ENCODE results near the gene TRPV4.

Gene TRPV4

DNA sequence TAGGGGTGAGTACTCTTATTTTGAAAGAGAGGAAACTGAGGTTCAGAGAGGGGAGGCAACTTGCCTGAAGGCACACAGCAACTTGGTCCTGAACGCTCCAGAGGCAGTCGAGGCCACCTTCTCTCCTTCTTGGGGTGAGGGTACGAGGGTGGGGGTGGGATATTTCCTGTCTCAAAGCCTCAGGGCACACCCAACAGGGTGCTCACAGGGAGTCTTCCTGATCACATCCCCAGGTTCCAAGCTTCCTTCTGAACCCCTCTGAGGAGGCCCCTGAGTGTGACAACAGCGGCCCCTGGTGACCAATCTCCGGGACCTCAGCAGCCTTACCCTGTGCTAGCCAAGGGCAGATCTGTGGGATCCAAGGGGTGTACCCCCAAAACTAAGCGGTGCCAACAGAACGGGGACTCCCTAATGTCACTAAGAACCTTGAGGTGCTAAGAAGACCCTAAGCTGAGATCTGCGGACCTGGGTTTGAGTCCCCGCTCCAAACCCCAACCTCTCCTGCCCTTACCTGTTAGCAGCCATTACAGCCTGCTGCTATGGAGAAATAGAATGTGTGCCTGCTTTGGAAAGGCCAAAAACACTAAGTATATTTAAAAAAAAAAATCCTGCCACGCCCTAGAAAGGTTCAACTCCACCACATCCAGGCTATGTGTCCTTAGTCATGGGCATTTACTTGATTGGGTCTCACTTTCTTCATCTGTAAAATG is 57.9 kb downstream of the TRPV4 start:
- peak; percentile 63 for DNase-seq

DNA sequence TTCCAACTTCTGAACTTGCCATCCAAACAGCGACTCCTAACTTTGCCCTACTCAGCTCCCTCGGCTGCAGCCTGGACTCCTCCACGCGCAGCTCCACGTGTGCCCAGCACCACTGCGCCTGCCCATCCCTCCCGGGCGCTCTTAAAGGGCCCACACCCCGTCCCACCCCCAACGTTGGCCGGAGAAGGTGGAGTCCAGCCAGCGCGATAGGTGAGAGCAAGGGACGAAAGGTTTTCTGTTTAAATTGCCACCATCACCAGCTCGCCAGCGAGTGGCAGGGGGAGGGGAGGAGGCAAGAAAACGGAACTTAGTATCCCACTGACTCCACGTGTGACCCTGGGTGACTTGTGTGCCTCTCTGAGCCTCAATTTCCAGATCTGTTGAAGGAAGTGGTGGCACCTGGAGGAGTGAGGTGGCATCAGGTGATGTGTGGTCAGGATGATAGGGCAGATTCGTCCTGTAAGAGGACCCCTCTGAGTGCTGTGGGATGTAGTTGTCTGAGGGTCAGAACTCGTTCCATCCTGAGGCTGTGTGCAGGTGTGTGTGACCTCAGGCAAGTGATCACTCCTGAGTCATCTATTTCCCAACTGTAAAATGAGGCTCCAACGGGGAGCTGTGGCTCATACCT is 59.7 kb downstream of the TRPV4 start:
- no peak for DNase-seq

DNA sequence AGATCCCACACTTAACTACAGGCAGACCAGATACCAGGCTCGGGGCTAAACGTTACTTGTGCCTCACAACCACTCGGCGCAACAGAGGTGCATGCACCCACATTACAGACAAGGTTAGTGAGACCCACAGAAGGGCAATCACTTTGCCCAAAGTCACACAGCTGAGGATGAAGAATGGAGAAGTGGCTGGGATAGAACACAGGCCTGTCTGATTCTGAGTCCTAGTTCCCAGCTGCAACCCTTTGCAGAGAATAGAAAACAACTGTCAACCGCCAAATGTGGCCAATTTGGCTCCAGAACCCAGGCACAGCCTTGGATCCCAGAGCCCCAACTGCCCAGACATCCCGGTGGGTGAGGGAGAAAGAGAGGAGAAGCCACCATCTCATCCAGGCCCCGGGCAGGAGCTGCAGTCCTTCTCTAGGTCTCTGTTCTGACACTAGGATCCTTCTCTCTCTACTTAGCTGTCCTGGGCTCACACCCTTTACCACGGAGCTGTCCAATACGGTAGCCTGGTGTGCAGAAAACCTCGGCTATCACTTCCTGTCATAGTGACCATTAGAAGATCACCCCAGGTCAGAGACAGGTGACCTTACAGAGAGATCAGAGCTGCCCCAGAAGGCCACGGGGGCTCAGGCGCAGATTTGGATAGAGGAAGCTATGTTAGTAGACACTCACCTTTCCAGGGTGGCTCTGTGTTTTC is 60.4 kb downstream of the TRPV4 start:
- no peak for DNase-seq

DNA sequence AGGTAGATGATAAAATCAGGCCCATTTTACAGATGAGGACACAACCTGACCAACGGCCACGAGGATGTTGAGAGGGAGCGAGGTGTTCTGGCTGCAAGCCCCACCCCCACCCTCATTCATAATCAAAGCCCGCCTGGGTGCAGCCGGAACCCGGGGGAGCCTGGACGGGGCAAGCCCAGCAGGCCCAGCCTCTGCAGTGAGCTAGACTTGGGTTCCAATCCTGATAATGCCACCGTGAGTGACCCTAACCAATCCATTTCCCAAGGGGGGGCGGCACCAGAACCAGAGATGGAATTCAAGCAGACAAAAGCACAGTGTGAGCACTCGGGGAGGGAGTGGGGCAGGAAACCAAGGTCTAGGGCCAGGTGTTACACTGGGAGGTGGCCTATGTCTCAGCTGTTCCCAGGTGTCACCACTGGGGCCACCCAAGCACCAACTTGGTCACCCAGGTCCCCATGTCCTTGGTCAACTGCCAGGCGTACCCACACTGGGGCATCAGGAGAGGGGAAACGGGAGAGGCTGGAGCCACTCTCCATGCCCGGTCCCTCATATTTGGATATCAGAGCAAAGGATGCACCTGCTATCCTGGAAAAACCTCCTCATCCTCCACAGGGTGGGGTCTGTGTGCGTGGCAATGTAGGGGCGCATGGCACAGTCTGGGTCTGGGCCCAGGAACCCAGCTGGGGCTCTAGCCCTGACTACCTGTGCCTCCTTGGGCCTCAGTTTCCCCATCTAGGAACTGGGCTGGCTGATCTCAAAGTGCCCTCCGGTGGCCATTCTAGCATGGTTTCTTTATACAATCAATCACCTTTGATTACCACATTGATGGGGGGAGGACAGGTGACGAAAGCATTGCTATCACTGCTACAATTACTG is 61.2 kb downstream of the TRPV4 start:
- DNase-seq = no peak

DNA sequence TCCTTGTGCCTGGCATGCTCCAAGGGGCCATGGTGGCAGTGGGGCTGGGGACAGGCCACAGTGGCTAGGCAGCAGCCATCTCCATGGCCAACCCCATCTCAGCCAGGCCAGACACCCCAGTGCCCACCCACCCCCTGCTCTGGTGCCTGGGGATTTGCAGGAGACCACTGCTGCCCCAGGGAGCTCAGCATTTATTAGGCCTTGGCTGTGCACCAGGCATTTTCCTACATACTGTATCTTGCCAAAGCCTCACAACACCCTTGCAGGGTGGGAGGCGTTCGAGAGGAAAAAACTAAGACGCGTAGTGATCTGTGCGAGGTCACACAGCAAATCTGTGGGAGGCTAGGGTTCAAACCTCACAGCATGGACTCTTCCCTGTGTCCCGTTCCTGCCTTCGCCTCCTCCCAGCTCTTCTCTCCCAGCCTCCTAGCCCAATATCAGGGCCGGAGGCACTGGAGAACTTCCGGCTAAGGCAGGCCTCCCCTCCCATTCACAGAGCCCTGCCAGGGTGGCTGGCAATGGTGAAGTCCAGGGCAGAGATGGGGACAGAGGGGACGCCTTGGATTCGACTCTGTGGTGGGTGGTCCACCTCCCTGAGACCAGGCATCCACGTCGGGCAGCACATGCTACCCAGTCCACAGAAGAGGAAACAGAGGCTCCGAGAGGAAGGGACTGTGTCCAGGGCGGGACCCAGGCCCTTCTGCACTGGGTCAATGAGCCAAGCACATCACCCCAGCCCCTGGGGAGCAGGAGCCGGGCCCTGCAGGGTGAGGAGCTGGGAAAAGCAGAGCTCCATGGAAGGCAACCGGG is 62.1 kb downstream of the TRPV4 start:
- no peak for DNase-seq

DNA sequence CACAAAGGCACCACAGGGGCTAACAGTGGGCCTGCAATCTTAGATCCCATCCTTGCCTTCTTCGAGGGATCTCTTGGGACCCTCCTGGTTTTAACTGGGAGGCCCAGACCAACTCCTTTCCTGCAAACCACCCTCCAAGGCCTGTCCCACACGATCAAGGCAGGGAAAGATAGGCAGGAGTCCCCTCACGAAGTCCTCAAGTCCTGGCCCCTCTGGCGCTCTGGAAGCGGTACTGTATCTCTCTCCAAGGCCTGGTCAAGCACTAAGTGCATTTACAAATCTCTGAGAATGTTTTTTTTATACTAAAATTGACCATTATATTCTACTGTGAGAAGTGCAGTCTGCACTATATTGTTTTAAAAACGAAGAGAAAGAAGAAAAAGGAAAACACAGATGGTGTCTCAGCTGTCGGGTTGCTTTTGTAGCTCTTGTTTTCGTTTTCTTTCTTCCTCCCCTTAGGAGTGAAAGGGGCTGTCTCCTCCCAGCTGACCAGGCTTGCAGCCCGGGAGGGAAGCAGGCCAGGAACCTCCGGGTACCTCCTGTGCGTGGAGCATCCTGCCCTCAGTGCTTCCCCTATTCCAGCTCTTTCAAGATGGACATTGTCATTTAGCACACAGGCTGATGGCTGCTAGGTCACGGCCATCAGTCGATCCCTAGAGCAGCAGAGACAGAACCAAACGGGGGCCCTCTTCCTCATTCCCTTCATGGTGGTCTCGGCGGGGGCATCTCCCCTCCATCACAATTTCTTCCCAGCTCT is 62.9 kb downstream of the TRPV4 start:
- DNase-seq = no peak

DNA sequence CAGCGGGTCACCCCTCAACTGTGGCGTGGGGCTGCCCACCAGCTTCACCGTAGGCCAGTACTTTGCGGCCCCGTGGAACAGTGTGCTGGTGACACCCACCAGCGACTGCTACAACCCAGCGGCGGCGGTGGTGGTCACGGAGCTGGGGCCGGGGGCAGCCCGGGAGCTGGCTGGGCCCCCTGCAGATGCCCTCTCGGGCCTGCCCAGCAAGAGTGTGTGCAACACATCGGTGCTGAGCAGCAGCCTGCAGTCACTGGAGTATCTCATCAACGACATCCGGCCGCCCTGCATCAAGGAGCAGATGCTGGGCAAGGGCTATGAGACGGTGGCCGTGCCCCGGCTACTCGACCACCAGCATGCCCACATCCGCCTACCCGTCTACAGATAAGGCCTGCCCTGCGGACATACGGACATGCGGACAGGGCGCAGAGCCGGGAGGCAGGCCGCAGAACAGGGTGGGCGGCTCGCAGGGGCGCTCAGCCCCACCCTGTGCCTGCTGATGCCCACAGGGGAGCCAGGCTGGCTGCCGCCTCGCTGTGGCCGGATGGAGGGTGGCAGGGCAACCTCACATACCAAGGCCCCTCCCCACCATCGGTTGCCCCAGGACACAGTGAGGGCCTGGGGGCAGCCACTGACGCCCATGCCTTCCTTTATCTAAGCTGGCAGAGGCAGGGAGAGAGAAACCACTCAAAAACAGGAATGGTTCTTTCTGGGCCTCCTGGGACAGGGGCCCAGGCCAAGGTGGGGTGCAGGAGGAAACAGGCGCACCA is 64.1 kb downstream of the TRPV4 start:
- DNase-seq = no peak

DNA sequence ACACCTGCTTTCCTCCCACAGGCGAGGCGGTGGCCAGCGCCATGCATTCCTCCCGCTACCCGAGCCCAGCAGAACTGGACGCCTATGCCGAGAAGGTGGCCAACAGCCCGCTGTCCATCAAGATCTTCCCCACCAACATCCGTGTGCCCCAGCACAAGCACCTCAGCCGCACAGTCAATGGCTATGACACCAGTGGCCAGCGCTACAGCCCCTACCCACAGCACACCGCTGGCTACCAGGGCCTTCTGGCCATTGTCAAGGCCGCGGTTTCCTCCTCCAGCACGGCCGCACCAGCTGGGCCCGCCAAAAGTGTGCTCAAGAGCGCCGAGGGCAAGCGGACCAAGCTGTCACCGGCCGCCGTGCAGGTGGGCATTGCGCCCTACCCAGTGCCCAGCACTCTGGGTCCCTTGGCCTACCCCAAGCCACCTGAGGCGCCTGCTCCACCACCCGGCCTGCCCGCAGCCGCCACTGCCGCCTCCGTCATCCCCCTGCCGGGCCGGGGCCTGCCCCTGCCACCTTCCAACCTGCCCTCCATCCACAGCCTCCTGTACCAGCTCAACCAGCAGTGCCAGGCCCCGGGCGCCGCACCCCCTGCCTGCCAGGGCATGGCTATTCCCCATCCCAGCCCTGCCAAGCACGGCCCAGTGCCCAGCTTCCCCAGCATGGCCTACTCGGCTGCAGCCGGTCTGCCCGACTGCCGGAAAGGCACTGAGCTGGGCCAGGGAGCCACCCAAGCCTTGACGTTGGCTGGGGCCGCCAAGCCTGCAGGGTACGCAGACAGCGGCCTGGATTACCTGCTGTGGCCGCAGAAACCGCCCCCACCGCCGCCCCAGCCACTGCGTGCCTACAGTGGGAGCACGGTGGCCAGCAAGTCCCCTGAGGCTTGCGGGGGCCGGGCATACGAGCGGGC is 65.0 kb downstream of the TRPV4 start:
- no peak for DNase-seq

DNA sequence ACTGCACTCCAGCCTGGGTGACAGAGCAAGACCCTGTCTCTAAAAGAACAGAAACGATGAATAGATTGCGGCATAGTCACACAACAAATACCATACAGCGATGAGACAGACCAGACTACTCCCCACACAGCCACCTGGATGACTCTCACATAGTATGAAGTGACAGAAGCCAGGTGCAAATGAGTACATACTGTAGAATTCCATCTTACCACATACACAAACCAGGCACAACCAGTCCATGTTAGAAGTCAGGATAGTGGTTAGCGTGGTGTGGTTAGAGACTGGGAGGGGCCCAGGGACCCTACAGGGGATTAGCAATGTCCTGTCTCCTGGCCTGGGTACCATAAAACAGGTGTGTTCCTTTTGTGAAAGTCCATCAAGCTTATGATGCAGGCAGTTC is 65.7 kb downstream of the TRPV4 start:
- no peak for DNase-seq

DNA sequence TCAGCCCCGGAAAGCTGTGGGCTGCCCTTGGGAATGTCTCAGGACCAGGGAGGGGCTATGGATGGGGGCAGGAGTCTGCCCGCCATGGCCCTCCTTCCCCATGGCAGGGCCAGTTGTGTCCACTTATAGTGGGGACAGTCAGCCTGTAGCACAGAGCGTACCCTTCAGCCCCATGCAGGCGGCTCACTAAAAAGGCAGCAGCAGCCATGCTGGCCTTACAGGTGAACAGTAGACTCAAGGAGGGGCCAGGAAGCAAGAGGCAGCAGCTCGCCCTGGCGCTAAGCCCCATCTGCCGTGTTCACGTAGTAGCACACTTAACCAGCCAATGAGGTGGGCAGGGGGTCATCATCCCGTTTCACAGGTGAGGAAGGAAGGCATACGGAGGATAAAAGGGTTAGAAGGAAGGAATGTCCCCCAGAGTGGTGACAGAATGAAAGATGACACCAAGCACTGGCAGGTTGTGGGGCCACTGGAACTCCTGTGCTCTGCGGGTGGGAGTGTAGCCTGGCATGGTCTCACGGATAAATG is 66.9 kb downstream of the TRPV4 start:
- no peak for DNase-seq

DNA sequence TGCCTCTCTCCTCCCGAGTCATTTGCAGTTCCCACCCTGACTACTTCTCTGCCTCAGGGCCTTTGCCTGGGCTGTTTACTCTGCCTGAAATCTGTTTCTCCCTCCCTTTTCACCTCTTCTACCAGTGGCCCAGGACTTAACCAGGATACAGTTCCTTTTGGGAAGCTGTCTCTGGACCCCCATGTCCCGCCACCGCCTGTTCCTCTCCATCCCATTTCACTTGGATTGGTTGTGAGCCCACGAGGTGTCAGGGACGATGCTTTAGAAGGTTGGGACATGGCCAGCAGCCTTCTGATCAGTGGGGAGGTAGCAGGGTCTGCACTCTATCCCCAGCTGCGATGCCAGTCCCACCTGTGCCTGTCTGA is 67.8 kb downstream of the TRPV4 start:
- DNase-seq = no peak

DNA sequence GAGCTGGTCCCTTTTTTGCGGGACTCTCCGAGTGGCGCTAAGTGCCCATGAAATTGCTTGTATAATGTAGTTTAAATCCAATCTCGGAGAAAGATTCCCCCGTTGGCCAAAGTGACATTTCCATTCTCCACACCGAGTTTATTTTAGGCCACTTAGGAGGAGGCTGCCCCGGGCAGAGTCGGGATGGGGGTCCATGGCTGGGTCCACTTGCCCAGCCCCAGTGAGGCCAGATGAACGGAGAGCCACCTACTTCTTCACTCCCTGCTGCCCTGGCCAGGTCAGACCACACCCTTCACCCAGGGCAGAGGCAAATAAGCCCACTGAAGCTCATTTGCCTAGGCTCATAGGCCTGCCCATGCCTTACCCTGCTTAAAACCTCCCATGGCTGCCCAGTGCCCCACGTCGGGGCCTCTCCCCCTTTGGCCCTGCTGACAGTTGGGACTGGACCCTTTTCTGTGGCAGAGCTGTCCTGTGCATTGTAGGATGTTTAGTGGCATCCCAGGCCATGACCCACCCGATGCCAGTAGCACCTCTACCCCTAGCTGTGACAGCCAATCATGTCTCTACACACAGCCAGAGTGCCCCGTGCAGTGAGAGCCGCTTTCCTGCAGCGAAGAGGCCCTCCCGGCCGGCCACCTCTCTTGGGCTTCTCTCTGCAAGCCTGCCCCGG is 68.3 kb downstream of the TRPV4 start:
- DNase-seq = no peak

DNA sequence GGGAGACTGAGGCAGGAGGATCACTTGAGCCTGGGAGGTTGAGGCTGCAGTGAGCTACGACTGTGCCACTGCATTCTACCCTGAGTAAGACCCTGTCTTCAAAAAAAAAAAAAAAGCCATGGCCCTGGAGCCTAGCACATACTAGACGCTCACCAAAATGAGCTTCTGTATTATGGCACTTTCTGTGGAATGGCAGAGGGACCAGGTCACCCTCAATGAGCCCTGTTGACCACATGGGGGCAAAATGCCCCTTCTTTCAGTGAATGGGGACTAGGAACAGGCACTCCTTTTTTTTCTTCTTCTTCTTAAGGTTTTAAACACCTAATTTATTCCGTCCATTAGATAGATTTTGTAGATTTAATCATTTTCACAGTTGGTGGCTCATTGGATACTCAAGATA is 69.1 kb downstream of the TRPV4 start:
- no peak for DNase-seq

DNA sequence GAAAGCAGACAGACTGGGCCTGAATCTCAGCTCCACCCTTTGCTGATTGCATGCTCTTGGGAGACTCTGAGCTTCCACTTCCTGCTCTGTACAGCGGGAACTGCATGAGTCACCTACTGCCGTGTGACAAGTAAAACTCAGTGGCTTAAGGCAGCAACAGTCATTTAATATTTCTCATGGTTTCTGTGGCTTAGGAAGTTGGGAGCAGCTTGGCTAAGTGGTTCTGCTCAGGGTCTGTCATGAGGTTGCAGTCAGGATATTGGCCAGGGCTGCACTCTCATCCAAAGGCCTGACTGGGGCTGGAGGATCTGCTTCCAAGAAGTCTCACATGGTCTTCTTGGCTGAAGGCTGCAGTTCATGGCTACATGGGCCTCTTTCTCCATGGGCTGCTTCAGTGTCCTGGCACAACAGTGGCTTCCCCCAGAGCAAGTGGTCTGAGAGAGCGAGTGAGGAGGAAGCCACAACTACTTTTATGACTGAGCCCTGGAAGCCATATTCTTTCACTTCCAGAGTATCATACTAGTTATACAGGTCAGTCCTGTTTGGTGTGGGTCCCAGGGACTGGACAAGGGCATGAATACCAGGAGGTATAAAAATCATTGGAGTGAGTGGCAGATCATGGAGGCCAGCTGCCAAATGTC is 69.9 kb downstream of the TRPV4 start:
- peak; percentile 79 for DNase-seq

DNA sequence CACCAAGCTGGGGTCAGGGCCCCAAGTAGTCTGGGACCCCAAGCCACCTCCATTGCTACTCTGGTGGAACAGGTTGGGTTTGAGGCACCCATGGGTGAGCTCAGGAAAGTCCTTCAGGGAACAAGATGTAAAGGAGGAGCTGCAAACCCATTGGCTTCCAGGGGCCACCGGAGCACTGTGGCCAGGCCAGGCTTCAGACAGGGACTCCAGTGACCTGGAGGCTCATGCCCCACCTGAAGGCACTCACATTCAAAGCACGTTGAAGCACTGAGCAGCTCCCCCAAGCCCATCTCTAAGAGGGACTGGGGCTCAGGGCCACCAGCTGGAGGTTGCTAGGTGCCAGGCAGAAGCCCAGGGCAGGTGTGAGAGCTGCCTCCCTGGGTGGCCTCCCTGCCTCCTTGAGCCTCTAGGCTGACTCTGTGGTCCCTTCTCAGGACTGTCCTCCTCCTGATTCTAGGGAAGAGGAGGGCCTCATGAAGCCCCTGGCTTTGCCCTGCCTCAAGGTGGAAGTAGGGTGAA is 70.5 kb downstream of the TRPV4 start:
- no peak for DNase-seq

DNA sequence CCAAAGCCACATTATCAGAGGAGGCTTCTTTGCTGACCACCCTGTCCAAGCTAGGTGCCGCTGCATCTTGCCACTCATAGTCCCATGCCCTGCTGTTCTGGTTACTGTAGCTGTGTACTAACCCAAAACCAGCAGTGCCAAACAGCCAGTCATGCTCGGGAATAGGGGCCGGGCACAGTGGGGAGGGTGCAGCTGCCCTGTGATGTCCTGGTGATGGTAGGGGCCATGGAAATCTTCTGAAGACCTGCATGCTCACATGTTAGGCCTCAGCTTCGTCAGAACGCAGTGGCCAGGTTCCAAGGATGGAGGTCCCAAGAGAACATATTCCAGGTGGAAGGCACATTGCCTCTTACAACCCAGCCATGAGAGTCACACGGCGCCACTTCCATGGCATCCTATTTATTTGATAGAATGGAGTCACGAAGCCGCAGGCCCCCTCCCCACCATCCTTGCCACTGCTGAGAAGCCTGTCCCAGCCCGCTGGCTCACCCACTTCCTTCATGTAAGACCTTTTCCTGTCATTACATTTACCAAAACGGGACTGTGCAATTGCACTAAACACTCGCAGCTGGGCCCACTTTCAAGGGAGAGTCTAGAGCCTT is 71.0 kb downstream of the TRPV4 start:
- DNase-seq = no peak

All from activated CD4-positive, alpha-beta T cell treated with anti-CD3 and anti-CD28 coated beads, Interleukin-2, amount 50 U/mL, for 16 hours (primary cell).